HG03378 (cell line): ENCODE measurements around the gene ZSWIM8.

Experiments used
- ATAC-seq: cut with Tn5 transposase; IDR thresholded peaks from one replicate; pipeline ENCODE4 v1.9.1; 2021; ENCODE audit warnings: mild to moderate bottlenecking, moderate library complexity; ENCODE audit not compliant: unreplicated experiment

Gene ZSWIM8

GRCh38 chr10:73840403-73841060, 55.1 kb downstream of the ZSWIM8 start:
- ATAC-seq: no peak

DNA sequence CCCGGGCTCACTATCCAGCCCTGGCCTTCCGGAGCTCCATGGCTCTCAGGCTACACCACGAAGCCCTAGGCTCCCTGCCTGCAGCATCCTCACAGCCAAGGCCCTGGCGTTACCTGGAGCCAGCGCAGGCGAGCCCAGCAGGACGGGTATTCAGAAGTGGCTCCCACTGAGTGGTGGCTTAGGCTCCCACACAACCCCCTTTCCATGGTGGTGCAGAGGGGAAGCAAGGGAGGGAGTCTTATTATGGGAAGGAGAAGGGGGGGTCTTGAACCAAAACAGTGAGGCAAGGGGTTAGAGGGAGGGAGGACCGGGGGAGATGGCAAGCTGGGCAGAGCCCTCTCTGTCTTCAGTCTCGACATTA, 55.6 kb downstream of the ZSWIM8 start:
- ATAC-seq: no peak

- ATAC-seq: no peak
Measured at GRCh38 chr10:73841526-73842285, 56.3 kb downstream of the ZSWIM8 start.

DNA sequence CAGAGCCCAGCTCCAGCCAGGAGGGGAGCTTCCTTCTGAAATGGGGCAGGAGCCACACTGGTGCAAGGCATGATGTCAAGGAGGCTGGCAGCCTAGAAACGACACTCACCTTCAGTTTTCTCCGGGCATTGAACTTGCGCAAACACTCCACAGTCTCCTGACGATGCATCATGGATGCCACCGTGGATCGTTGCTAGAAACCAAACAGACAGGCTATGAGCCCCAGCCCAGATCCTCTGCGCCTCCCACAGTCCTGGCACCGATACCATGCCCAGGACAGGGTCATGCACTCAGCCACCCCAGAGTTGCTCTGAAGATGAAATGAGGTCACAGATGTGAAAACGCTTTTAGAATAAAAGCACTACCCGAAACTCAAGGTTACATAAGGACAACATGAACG, 56.9 kb downstream of the ZSWIM8 start:
- no peak for ATAC-seq

DNA sequence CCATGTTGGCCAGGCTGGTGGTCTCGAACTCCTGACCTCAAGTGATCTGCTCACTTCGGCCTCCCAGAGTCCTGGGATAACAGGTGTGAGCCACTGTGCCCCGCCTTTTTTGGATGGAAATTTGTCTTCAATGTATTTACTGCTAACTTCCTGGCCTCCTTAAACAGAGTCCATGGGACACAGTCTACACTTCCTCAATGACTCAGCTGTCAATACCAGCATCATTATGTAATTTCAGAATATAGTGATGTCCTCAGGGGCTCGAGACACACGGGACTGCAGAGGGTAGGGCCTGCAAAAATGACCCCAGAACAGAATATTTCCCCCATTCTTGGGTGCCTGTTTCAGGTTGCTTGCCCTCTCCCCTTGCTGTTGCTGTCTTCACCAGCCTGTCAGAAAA, 57.9 kb downstream of the ZSWIM8 start:
- ATAC-seq: no peak

GRCh38 chr10:73847031-73847430, 61.6 kb downstream of the ZSWIM8 start:
- ATAC-seq: no peak

DNA sequence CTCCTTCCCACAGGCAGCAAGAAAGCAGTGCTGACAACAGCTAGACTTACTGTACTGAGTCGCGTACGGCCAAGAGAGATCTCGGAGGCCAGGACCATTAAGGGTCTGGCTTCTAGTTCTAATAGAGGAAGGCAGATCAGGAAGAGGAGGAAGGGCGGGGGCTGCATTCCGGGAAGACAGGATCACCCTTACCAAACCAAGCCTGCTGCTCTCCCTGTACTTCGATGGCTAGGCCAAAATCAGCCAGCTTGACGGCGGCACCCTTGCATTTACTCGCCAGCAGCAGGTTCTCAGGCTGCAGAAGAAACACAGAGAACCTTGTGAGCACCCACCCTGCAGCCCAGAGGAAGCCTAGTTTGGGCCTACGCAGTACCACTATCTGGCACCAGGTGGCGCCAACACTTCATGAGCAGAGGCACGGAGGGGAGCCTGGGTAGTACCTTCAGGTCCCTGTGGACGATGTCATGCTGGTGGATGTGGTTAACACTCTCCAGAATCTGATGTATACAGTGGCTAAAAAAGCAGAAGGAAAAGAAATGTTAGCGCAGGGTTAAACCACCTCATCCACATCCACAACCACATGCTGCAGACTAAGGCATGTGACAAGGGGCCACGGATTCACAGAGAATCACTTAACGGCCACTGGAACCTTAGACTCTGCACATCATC, 63.5 kb downstream of the ZSWIM8 start:
- peak; percentile 94 for ATAC-seq

- ATAC-seq: no peak
Measured at GRCh38 chr10:73850211-73850610, 64.8 kb downstream of the ZSWIM8 start.

GRCh38 chr10:73850863-73851461, 65.6 kb downstream of the ZSWIM8 start:
- ATAC-seq: no peak
